ENCODE data around the gene HTR2B.

HTR2B gene

DNA sequence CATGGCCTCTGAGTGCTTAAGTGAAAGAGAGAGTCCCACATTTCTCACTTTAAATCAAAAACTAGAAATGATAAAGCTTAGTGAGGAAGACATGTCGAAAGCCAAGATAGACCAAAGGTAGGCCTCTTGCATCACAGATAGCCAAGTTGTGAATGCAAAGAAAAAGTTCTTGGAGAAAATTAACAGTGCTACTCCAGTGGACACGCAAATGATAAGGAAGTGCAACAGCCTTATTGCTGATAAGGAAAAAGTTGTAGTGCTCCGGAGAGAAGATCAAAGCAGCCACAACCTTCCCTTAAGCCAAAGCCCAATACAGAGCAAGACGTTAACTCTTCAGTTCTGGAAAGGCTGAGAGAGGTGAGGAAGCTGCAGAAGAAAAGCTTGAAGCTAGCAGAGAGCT lies 36.1 kb downstream of the HTR2B start:
- Histone ChIP-seq H3K79me2 (ENCODE audit: insufficient read depth, low read length) (no peaks in the 10 kb centered on the region), H3K27ac (ENCODE audit: low read length) (no peak overlapping the region), H3K9ac (ENCODE audit: low read depth, low read length) (no peak overlapping the region), H3K9me3 (ENCODE audit: insufficient read depth, low read length, severe bottlenecking) (no peaks in the 10 kb centered on the region), H3K4me2 (ENCODE audit: insufficient read depth, low read length) (no peak overlapping the region), H2AFZ (ENCODE audit: low read depth, low read length) (no peak overlapping the region), H3K27me3 (ENCODE audit: insufficient read depth, low read length, poor library complexity) (no peaks in the 10 kb centered on the region), H3K4me1 (ENCODE audit: insufficient read depth, low read length) (no peaks in the 10 kb centered on the region), H3K4me3 (ENCODE audit: low read depth in 1 of 2, low read length in 2 of 2) (no peak overlapping the region), H3K36me3 (ENCODE audit: insufficient read depth, low read length) (peaks cover 90% of the 10 kb centered on the region), H4K20me1 (ENCODE audit: insufficient read depth, low read length) (0 out of 2 replicates have a peak, but pooled peaks cover 2% of the 10 kb centered on the region)
- ATAC-seq (ENCODE audit: insufficient read depth, low read depth) (no peak), DNase-seq (no peak)
- TF ChIP-seq, protein P1, sequence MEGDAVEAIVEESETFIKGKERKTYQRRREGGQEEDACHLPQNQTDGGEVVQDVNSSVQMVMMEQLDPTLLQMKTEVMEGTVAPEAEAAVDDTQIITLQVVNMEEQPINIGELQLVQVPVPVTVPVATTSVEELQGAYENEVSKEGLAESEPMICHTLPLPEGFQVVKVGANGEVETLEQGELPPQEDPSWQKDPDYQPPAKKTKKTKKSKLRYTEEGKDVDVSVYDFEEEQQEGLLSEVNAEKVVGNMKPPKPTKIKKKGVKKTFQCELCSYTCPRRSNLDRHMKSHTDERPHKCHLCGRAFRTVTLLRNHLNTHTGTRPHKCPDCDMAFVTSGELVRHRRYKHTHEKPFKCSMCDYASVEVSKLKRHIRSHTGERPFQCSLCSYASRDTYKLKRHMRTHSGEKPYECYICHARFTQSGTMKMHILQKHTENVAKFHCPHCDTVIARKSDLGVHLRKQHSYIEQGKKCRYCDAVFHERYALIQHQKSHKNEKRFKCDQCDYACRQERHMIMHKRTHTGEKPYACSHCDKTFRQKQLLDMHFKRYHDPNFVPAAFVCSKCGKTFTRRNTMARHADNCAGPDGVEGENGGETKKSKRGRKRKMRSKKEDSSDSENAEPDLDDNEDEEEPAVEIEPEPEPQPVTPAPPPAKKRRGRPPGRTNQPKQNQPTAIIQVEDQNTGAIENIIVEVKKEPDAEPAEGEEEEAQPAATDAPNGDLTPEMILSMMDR (IDR thresholded peaks at IDR 0.05; ENCODE audit: borderline replicate concordance, extremely low read depth, low read length, poor library complexity, severe bottlenecking): no peak
- TF ChIP-seq EZH2 (IDR thresholded peaks at IDR 0.05; ENCODE audit: borderline replicate concordance, low read depth, low read length, severe bottlenecking): no peak

- H3K27ac ChIP-seq (ENCODE audit: low read length): no peak overlapping the region
- no peak overlapping the region for H3K4me2 ChIP-seq (ENCODE audit: insufficient read depth, low read length)
- TF ChIP-seq, protein P1 (IDR thresholded peaks at IDR 0.05; ENCODE audit: borderline replicate concordance, extremely low read depth, low read length, poor library complexity, severe bottlenecking): no peak
- no peak for TF ChIP-seq EZH2 (IDR thresholded peaks at IDR 0.05; ENCODE audit: borderline replicate concordance, low read depth, low read length, severe bottlenecking)
- H3K9me3 ChIP-seq (ENCODE audit: insufficient read depth, low read length, severe bottlenecking): no peaks in the 10 kb centered on the region
- peaks cover 96% of the 10 kb centered on the region for H3K36me3 ChIP-seq (ENCODE audit: insufficient read depth, low read length)
- H3K79me2 ChIP-seq (ENCODE audit: insufficient read depth, low read length): no peaks in the 10 kb centered on the region
- H3K27me3 ChIP-seq (ENCODE audit: insufficient read depth, low read length, poor library complexity): no peaks in the 10 kb centered on the region
- 0 out of 2 replicates have a peak, but pooled peaks cover 2% of the 10 kb centered on the region for H4K20me1 ChIP-seq (ENCODE audit: insufficient read depth, low read length)
- no peak for ATAC-seq (ENCODE audit: insufficient read depth, low read depth)
- no peak overlapping the region for H2AFZ ChIP-seq (ENCODE audit: low read depth, low read length)
- DNase-seq: no peak
- H3K4me3 ChIP-seq (ENCODE audit: low read depth in 1 of 2, low read length in 2 of 2): no peak overlapping the region
- no peak overlapping the region for H3K9ac ChIP-seq (ENCODE audit: low read depth, low read length)
- H3K4me1 ChIP-seq (ENCODE audit: insufficient read depth, low read length): no peaks in the 10 kb centered on the region
These were observed 40.3 kb downstream of the HTR2B start for GRCh38 chr2:231084565-231084964.

DNA sequence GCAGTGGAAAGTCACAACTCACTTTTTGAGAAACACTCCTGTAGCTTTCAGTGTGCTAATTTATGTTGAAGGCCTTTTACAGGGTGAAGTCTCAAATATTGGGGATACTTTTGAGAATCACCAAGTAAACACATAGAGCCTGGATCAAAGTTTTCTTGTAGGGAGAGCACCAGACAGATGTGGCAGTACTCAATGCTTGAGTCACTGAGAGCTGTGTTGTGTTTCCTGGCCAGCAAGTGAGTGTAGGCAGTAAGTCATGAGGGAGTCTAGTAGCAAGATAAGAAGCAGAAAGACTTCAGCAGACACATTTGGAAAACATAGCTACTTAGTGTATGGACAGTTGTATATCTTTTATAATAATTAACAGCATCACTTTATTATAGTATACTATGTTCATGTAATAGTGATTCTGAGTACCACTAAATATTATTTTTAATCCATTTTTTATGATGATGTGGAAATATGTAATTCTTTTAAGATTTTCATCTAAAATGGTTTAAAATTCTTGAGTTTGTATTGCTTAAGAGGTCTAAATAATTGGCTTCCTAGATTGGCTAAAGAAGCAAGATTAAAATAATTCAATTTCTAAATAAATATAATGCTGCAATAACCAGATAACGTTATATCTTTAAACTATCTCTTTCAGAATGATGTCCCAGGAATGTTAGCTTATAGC lies 55.3 kb downstream of the HTR2B start:
- no peak for ATAC-seq (ENCODE audit: insufficient read depth, low read depth)
- no peak overlapping the region for H3K27ac ChIP-seq (ENCODE audit: low read length)

More for the DNA sequence above, 55.3 kb downstream of the HTR2B start:
- Histone ChIP-seq H4K20me1 (ENCODE audit: insufficient read depth, low read length) (peaks cover 8% of the 10 kb centered on the region; the same call in 1 of the 2 replicates), H2AFZ (ENCODE audit: low read depth, low read length) (no peak overlapping the region), H3K4me3 (ENCODE audit: low read depth in 1 of 2, low read length in 2 of 2) (no peak overlapping the region), H3K79me2 (ENCODE audit: insufficient read depth, low read length) (peaks cover 9% of the 10 kb centered on the region; the same call in 1 of the 2 replicates), H3K9ac (ENCODE audit: low read depth, low read length) (no peak overlapping the region), H3K4me1 (ENCODE audit: insufficient read depth, low read length) (no peaks in the 10 kb centered on the region), H3K36me3 (ENCODE audit: insufficient read depth, low read length) (peaks cover 88% of the 10 kb centered on the region), H3K27me3 (ENCODE audit: insufficient read depth, low read length, poor library complexity) (no peaks in the 10 kb centered on the region), H3K9me3 (ENCODE audit: insufficient read depth, low read length, severe bottlenecking) (no peaks in the 10 kb centered on the region), H3K4me2 (ENCODE audit: insufficient read depth, low read length) (no peak overlapping the region)
- TF ChIP-seq, protein P1 (IDR thresholded peaks at IDR 0.05; ENCODE audit: borderline replicate concordance, extremely low read depth, low read length, poor library complexity, severe bottlenecking): no peak
- TF ChIP-seq EZH2 (IDR thresholded peaks at IDR 0.05; ENCODE audit: borderline replicate concordance, low read depth, low read length, severe bottlenecking): no peak
- DNase-seq: no peak
